IMR-90 (cell line): Measurements from ENCODE around the gene ACIN1. TPM values are rescaled to one million over a fixed set of nuclear protein-coding genes. Genes with fewer than 3 reads are reported as not detected.

Source experiments
- ATAC-seq: fragments of 200-7000 bp; cut with Tn5 transposase; 2 replicates; pipeline ENCODE4 v1.9.1; 2020; ENCODE audit warnings: low read depth, mild to moderate bottlenecking, moderate library complexity
- BruUV-seq: library from RNA; stranded (reverse); fragments of 400-500 nt; replicated peaks from 2 replicates; lab custom pipeline; 2021; lab: Mats Ljungman, UMichigan
- CTCF ChIA-PET: fragments of 300-600 bp; formaldehyde crosslinking; extraction: SDS; loops from one replicate; lab custom pipeline; 2021; ENCODE audit warnings: antibody characterized with exemption; lab: Yijun Ruan, JAX
- POLR2A ChIA-PET: fragments of 300-600 bp; sonication (Branson Sonifier 250); formaldehyde crosslinking; loops from one replicate; lab custom pipeline; 2022; ENCODE audit warnings: antibody characterized with exemption; ENCODE audit not compliant: unreplicated experiment; lab: Charles Lee
- DNase-seq: peaks from one replicate; pipeline ENCODE4 v3.0.0; 2013
- H2AFZ ChIP-seq: replicated peaks from 2 replicates; pipeline ENCODE3; 2013; ENCODE audit warnings: low read length, mild to moderate bottlenecking; ENCODE audit not compliant: poor library complexity
- H2AK5ac ChIP-seq: 2 replicates; pipeline ENCODE4 v1.6.1; 2013; ENCODE audit warnings: low read depth, low read length, inconsistent platforms
- H2AK9ac ChIP-seq: replicated peaks from 2 replicates; pipeline ENCODE3; 2013; ENCODE audit warnings: mild to moderate bottlenecking, low read depth, low read length, moderate library complexity; ENCODE audit not compliant: poor library complexity
- H2BK120ac ChIP-seq: 2 replicates; pipeline ENCODE4 v1.6.1; 2013; ENCODE audit warnings: low read depth, low read length, inconsistent platforms
- H2BK15ac ChIP-seq: 3 replicates; pipeline ENCODE4 v1.6.1; 2013; ENCODE audit warnings: low read depth, low read length, inconsistent platforms
- H2BK20ac ChIP-seq: 2 replicates; pipeline ENCODE4 v1.6.1; 2013; ENCODE audit warnings: low read depth, mild to moderate bottlenecking, inconsistent platforms, low read length, moderate library complexity
- H2BK5ac ChIP-seq: 2 replicates; pipeline ENCODE4 v1.6.1; 2013; ENCODE audit warnings: mild to moderate bottlenecking, low read depth, low read length, inconsistent platforms; ENCODE audit not compliant: poor library complexity, severe bottlenecking
- H3K14ac ChIP-seq: replicated peaks from 2 replicates; pipeline ENCODE4 v1.6.1; 2013; ENCODE audit warnings: low read depth, low read length, inconsistent platforms
- H3K18ac ChIP-seq: 2 replicates; pipeline ENCODE4 v1.6.1; 2013; ENCODE audit warnings: low read depth, low read length, control low read depth
- H3K23ac ChIP-seq: 2 replicates; pipeline ENCODE4 v1.6.1; 2013; ENCODE audit warnings: low read depth, low read length, inconsistent platforms
- H3K27ac ChIP-seq: 2 replicates; pipeline ENCODE4 v1.5.1; 2013; ENCODE audit warnings: mild to moderate bottlenecking, control low read depth, low read length; ENCODE audit not compliant: insufficient read depth
- H3K27me3 ChIP-seq: 2 replicates; pipeline ENCODE4 v1.6.1; 2013; ENCODE audit warnings: low read length; ENCODE audit not compliant: control insufficient read depth, insufficient read depth
- H3K36me3 ChIP-seq: 2 replicates; pipeline ENCODE4 v1.6.1; 2013; ENCODE audit warnings: low read length, mixed read lengths; ENCODE audit not compliant: control insufficient read depth, insufficient read depth
- H3K4ac ChIP-seq: 2 replicates; pipeline ENCODE4 v1.6.1; 2013; ENCODE audit warnings: low read depth, low read length, inconsistent platforms
- H3K4me1 ChIP-seq: 2 replicates; pipeline ENCODE4 v1.6.1; 2013; ENCODE audit warnings: low read length, mixed read lengths; ENCODE audit not compliant: control insufficient read depth, insufficient read depth
- H3K4me2 ChIP-seq: 2 replicates; pipeline ENCODE4 v1.6.1; 2013; ENCODE audit warnings: low read depth, mild to moderate bottlenecking, control low read depth, low read length, moderate library complexity
- H3K4me3 ChIP-seq: 2 replicates; pipeline ENCODE4 v1.5.1; 2013; ENCODE audit warnings: low read depth, mild to moderate bottlenecking, control low read depth, low read length, moderate library complexity; ENCODE audit not compliant: insufficient read depth
- H3K56ac ChIP-seq: 2 replicates; pipeline ENCODE4 v1.6.1; 2013; ENCODE audit warnings: low read length, inconsistent platforms; ENCODE audit not compliant: insufficient read depth; ENCODE audit errors: extremely low read depth
- H3K79me1 ChIP-seq, 2 experiments: 2 replicates each; pipeline ENCODE4 v1.6.1; 2013; ENCODE audit warnings: low read length in 2 of 2, inconsistent platforms in 1 of 2, low read depth in 1 of 2
- H3K9ac ChIP-seq: 2 replicates; pipeline ENCODE4 v1.6.1; 2013; ENCODE audit warnings: low read depth, low read length, control low read depth
- H3K9me1 ChIP-seq: 2 replicates; pipeline ENCODE4 v1.6.1; 2013; ENCODE audit warnings: low read length, inconsistent platforms; ENCODE audit not compliant: insufficient read depth
- H3K9me3 ChIP-seq: 2 replicates; pipeline ENCODE4 v1.6.1; 2013; ENCODE audit warnings: low read length; ENCODE audit not compliant: control insufficient read depth, insufficient read depth
- H4K20me1 ChIP-seq: 2 replicates; pipeline ENCODE4 v1.6.1; 2013; ENCODE audit warnings: low read length, inconsistent platforms; ENCODE audit not compliant: insufficient read depth
- H4K5ac ChIP-seq: 2 replicates; pipeline ENCODE4 v1.6.1; 2013; ENCODE audit warnings: mild to moderate bottlenecking, low read depth, low read length, control low read depth
- H4K8ac ChIP-seq, 2 experiments: 2 replicates each; pipeline ENCODE4 v1.6.1; 2013; ENCODE audit warnings: low read depth in 2 of 2, low read length in 2 of 2, control low read depth in 1 of 2, inconsistent platforms in 1 of 2
- H4K91ac ChIP-seq: 2 replicates; pipeline ENCODE4 v1.6.1; 2013; ENCODE audit warnings: low read depth, low read length, inconsistent platforms; ENCODE audit not compliant: insufficient read depth
- MAZ ChIP-seq: IDR thresholded peaks from 2 replicates; pipeline ENCODE4 v1.6.1; 2012; ENCODE audit warnings: low read depth, mild to moderate bottlenecking, low read length, improper control_type of control experiment, moderate library complexity, borderline replicate concordance
- POLR2A ChIP-seq: IDR thresholded peaks from 2 replicates; pipeline ENCODE4 v1.6.1; 2012; ENCODE audit warnings: mild to moderate bottlenecking, low read depth, low read length
- RCOR1 ChIP-seq: IDR thresholded peaks from 2 replicates; pipeline ENCODE4 v1.6.1; 2012; ENCODE audit warnings: mild to moderate bottlenecking, low read length, improper control_type of control experiment; ENCODE audit not compliant: insufficient replicate concordance
- WGBS, 2 experiments: methylation state at CpG; one replicate each; pipeline versions ENCODE4 v1.1.5 to v1.1.7; 2013; ENCODE audit warnings: missing lambda C conversion rate in 2 of 2; ENCODE audit not compliant: insufficient read length in 1 of 2; ENCODE audit errors: extremely low coverage in 2 of 2; 5-methylcytosine and 5-hydroxymethylcytosine counted together
- dilution Hi-C: fragments of 300-500 bp; cut with HindIII; formaldehyde crosslinking; loops from one replicate; pipeline ENCODE4 v1.14.3; 2018; ENCODE audit warnings: low sequenced_read_pairs; ENCODE audit not compliant: unreplicated experiment
- in situ Hi-C: fragments of 300-500 bp; cut with MboI; formaldehyde crosslinking; loops from 3 replicates; pipeline ENCODE4 v1.14.3; 2019; ENCODE audit warnings: low sequenced_read_pairs, inconsistent platforms, mixed read lengths
- intact Hi-C: fragments of 100-400 bp; cut with micrococcal nuclease; formaldehyde crosslinking; loops from 2 replicates; pipeline ENCODE4 v1.10.0; 2022
- polyA plus RNA-seq, 3 experiments: library from polyadenylated mRNA; depleted of rRNA; stranded (reverse); fragments of >200 nt; gene quantifications; 2 replicates each; pipeline ENCODE4 v1.2.3, GENCODE V29; 2012; ENCODE audit warnings: low replicate concordance in 1 of 3
- total RNA-seq: library from RNA; depleted of rRNA; stranded (reverse); fragments of >200 nt; gene quantifications from 2 replicates; pipeline ENCODE4 v1.2.3, GENCODE V29; 2012

ACIN1 gene
- total and polyA plus RNA-seq, 2 of the 4 experiments (the other 2 are of a cell fraction), result 73.8 to 185 TPM

- H2AK9ac ChIP-seq, result peak overlapping the region; percentile 21
- intact Hi-C loops (no loop called here), dilution Hi-C loops (no loop called here), in situ Hi-C loops (no loop called here)
- no CpG with 5 or more reads among the region's 8 CpGs for WGBS, 2 experiments
- H2BK5ac ChIP-seq, result peak overlapping the region; percentile 25
- H3K4me1 ChIP-seq, result peaks cover 2% of the 10 kb centered on the region; the same call in 1 of the 2 replicates
- peak overlapping the region; percentile 64 for H3K9ac ChIP-seq
- H3K4me3 ChIP-seq, result peak overlapping the region; percentile 58; the same call in 1 of the 2 replicates
- no peak overlapping the region for H2BK120ac ChIP-seq
- peak overlapping the region; percentile 27; the same call in 1 of the 2 replicates for H4K91ac ChIP-seq
- CTCF ChIA-PET, result interaction anchor here (1.2 kb wide), 1 partner anchor 12 kb away, joined by 3 read pairs; no protein-coding TSS in a partner anchor
- H3K14ac ChIP-seq, result peak overlapping the region; percentile 11; the same call in 1 of the 2 replicates
- peaks cover 3% of the 10 kb centered on the region; the same call in 1 of the 2 replicates for H3K9me1 ChIP-seq
- no TSS peak for BruUV-seq
- POLR2A ChIA-PET, result no interaction called here
- no peak overlapping the region for H2AFZ ChIP-seq
- H3K56ac ChIP-seq, result peak overlapping the region; percentile 37; the same call in 1 of the 2 replicates
- peaks cover 0 to 12% of the 10 kb centered on the region in 2 experiments; a peak in 3 of 4 replicates for H3K79me1 ChIP-seq
- no peak overlapping the region for H2AK5ac ChIP-seq
- no peaks in the 10 kb centered on the region for H3K36me3 ChIP-seq
- no peak overlapping the region for H2BK20ac ChIP-seq
- H4K8ac ChIP-seq, result peak overlapping the region; percentile 48 to 83
- no peak for ATAC-seq
- H3K4me2 ChIP-seq, result peak overlapping the region; percentile 88
- no peaks in the 10 kb centered on the region for H3K9me3 ChIP-seq
- H3K18ac ChIP-seq, result 0 out of 2 replicates have a peak overlapping the region, but pooled peaks have one; percentile 53
- no peaks in the 10 kb centered on the region for H3K27me3 ChIP-seq
- peak overlapping the region; percentile 6; the same call in 1 of the 2 replicates for H3K23ac ChIP-seq
- H4K5ac ChIP-seq, result peak overlapping the region; percentile 89; the same call in 1 of the 2 replicates
- peak overlapping the region; percentile 56; the same call in 1 of the 2 replicates for H3K4ac ChIP-seq
- H3K27ac ChIP-seq, result 0 out of 2 replicates have a peak overlapping the region, but pooled peaks have one; percentile 26
- no peak for DNase-seq
- H2BK15ac ChIP-seq, result no peak overlapping the region
- TF ChIP-seq RCOR1 (no peak), POLR2A (no peak), MAZ (no peak)
- H4K20me1 ChIP-seq, result no peaks in the 10 kb centered on the region
Measured at GRCh38 chr14:23009483-23009938, 85.4 kb downstream of the ACIN1 start.
